ENCODE measurements around the gene INPP5A. TPM values are rescaled to one million over a fixed set of nuclear protein-coding genes. Genes with fewer than 3 reads are reported as not detected.
"Not testable (repeated sequence)": the region's sequence is repeated elsewhere in the genome, so short reads cannot be mapped to it uniquely, and the experiment has no call there.

The INPP5A gene
- total and polyA plus RNA-seq, 7 donors: 15.1 to 48.8 (median 40.9) TPM

- Histone ChIP-seq H3K9me3 (peaks cover 3% of the 10 kb centered on the region), H3K36me3 (ENCODE audit: insufficient read depth in 1 of 2, low read depth in 1 of 2) (peaks cover 0 to 10% of the 10 kb centered on the region in 2 donors), H3K27me3 (ENCODE audit: insufficient read depth in 3 of 3, low read length in 2 of 3) (peaks cover 0 to 3% (median 2%) of the 10 kb centered on the region in 3 donors), H3K4me1 (no peaks in the 10 kb centered on the region), H3K27ac (no peak overlapping the region), H3K4me3 (no peak overlapping the region)
- ATAC-seq: no peak
- WGBS, 3 donors: 79 to 85% (median 80%) methylated on average over 18 of the region's 18 CpGs
- no peak for TF ChIP-seq CTCF (IDR thresholded peaks at IDR 0.05)
- DNase-seq: peak in 1 of 2 donors; percentile 5
- intact Hi-C loops (cut with DNase I): no loop called here
Observed at GRCh38 chr10:132815168-132815857, 277.7 kb downstream of the INPP5A start.

GRCh38 chr10:132816718-132817117 is 279.1 kb downstream of the INPP5A start:
- TF ChIP-seq CTCF (IDR thresholded peaks at IDR 0.05): no peak
- Histone ChIP-seq H3K36me3 (ENCODE audit: insufficient read depth in 1 of 2, low read depth in 1 of 2) (peaks cover 0 to 10% of the 10 kb centered on the region in 2 donors), H3K27me3 (ENCODE audit: insufficient read depth in 3 of 3, low read length in 2 of 3) (peaks cover 0 to 3% (median 2%) of the 10 kb centered on the region in 3 donors), H3K4me3 (no peak overlapping the region), H3K27ac (no peak overlapping the region), H3K4me1 (no peaks in the 10 kb centered on the region), H3K9me3 (peaks cover 3% of the 10 kb centered on the region)
- no peak for ATAC-seq
- 73 to 78% (median 74%) methylated on average over 12 of the region's 12 CpGs for WGBS, 3 donors
- DNase-seq: no peak
- intact Hi-C loops (cut with DNase I): no loop called here

GRCh38 chr10:132817701-132818211 is 280.2 kb downstream of the INPP5A start:
- WGBS, 3 donors: 79 to 86% (median 82%) methylated on average over 28 to 29 of the region's 29 CpGs
- Histone ChIP-seq H3K27ac (no peak overlapping the region), H3K27me3 (ENCODE audit: insufficient read depth in 3 of 3, low read length in 2 of 3) (peaks cover 0 to 3% (median 2%) of the 10 kb centered on the region in 3 donors), H3K4me3 (no peak overlapping the region), H3K9me3 (peaks cover 3% of the 10 kb centered on the region), H3K4me1 (no peaks in the 10 kb centered on the region), H3K36me3 (ENCODE audit: insufficient read depth in 1 of 2, low read depth in 1 of 2) (peaks cover 0 to 10% of the 10 kb centered on the region in 2 donors)
- intact Hi-C loops (cut with DNase I): no loop called here
- ATAC-seq (no peak), DNase-seq (peak in 1 of 2 donors; percentile 39)
- no peak for TF ChIP-seq CTCF (IDR thresholded peaks at IDR 0.05)

GRCh38 chr10:132820056-132820455 is 282.5 kb downstream of the INPP5A start:
- peak in 1 of 2 donors; percentile 14 for DNase-seq
- Histone ChIP-seq H3K36me3 (ENCODE audit: insufficient read depth in 1 of 2, low read depth in 1 of 2) (peaks cover 0 to 10% of the 10 kb centered on the region in 2 donors), H3K9me3 (peaks cover 3% of the 10 kb centered on the region), H3K27ac (no peak overlapping the region), H3K4me3 (no peak overlapping the region), H3K27me3 (ENCODE audit: insufficient read depth in 3 of 3, low read length in 2 of 3) (peaks cover 0 to 3% (median 2%) of the 10 kb centered on the region in 3 donors), H3K4me1 (no peaks in the 10 kb centered on the region)
- no peak for TF ChIP-seq CTCF (IDR thresholded peaks at IDR 0.05)
- WGBS, 3 donors: 93 to 97% (median 94%) methylated on average over 13 of the region's 13 CpGs
- no peak for ATAC-seq
- intact Hi-C loops (cut with DNase I): no loop called here

GRCh38 chr10:132825783-132826523 is 288.4 kb downstream of the INPP5A start:
- intact Hi-C loops (cut with DNase I); H3K27ac ChIP-seq; ATAC-seq; H3K4me3 ChIP-seq; H3K36me3 ChIP-seq (ENCODE audit: insufficient read depth in 1 of 2, low read depth in 1 of 2); H3K9me3 ChIP-seq; H3K27me3 ChIP-seq (ENCODE audit: insufficient read depth in 3 of 3, low read length in 2 of 3); H3K4me1 ChIP-seq: not testable (repeated sequence)
- peak in 1 of 2 donors; percentile 28 for DNase-seq
- 87 to 95% (median 95%) methylated on average over 27 to 34 of the region's 34 CpGs for WGBS, 3 donors
